HepG2 (cell line): Measurements from ENCODE around the gene RALY. TPM values are rescaled to one million over a fixed set of nuclear protein-coding genes. Genes with fewer than 3 reads are reported as not detected.

Source experiments
- ATAC-seq: fragments of 200-7000 bp; cut with Tn5 transposase; 3 replicates; pipeline ENCODE4 v1.9.1; 2020; ENCODE audit warnings: mild to moderate bottlenecking, moderate library complexity
- BruUV-seq: library from RNA; stranded (reverse); fragments of 400-500 nt; replicated peaks from 2 replicates; lab custom pipeline; 2021; lab: Mats Ljungman, UMichigan
- CTCF ChIA-PET: fragments of 300-600 bp; formaldehyde crosslinking; extraction: SDS; loops from one replicate; lab custom pipeline; 2021; ENCODE audit warnings: low total read pairs, inconsistent platforms, low intra/inter-chr PET ratio; lab: Yijun Ruan, JAX
- POLR2A ChIA-PET: fragments of 350-600 bp; sonication (Branson Sonifier 250); formaldehyde crosslinking; loops from one replicate; lab custom pipeline; 2020; ENCODE audit warnings: antibody characterized with exemption, inconsistent platforms; lab: Yijun Ruan, JAX
- DNase-seq: peaks from one replicate; pipeline ENCODE4 v3.0.0-alpha.2; 2015; ENCODE audit warnings: low spot score
- FAIRE-seq: peaks from 3 replicates; lab custom pipeline; 2011; peaks lifted over from hg19 to GRCh38; lab: Jason Lieb, UNC
- H2AFZ ChIP-seq: one replicate; pipeline ENCODE4 v1.6.1; 2011; ENCODE audit warnings: low read length, inconsistent platforms
- H3K27ac ChIP-seq: fragments of 300-600 bp; 3 replicates; pipeline ENCODE4 v1.8.0; 2011; ENCODE audit warnings: mixed run types, mild to moderate bottlenecking, mixed read lengths, low read length, inconsistent platforms; ENCODE audit not compliant: insufficient read depth; ENCODE audit errors: extremely low read length
- H3K27me3 ChIP-seq, 2 experiments: fragments of 200-600 bp in 1 of 2; 2 replicates in 1 of 2; 3 replicates in 1 of 2; pipeline versions ENCODE4 v1.6.0 to v1.8.0; 2011; ENCODE audit warnings: low read length in 2 of 2, mild to moderate bottlenecking in 2 of 2, moderate library complexity in 2 of 2, inconsistent platforms in 1 of 2; ENCODE audit not compliant: insufficient read depth in 2 of 2, control insufficient read depth in 1 of 2
- H3K36me3 ChIP-seq, 2 experiments: fragments of 200-600 bp in 1 of 2; replicated peaks in 1 of 2; 2 replicates in 1 of 2; 3 replicates in 1 of 2; pipeline versions ENCODE4 v1.5.1 to v1.8.0; 2011; ENCODE audit warnings: low read length in 2 of 2, inconsistent platforms in 1 of 2; ENCODE audit not compliant: insufficient read depth in 2 of 2, control insufficient read depth in 1 of 2
- H3K4me1 ChIP-seq: 2 replicates; pipeline ENCODE4 v1.5.1; 2012; ENCODE audit warnings: low read length, inconsistent platforms; ENCODE audit not compliant: insufficient read depth
- H3K4me2 ChIP-seq: 2 replicates; pipeline ENCODE4 v1.6.0; 2011; ENCODE audit warnings: low read depth, low read length, inconsistent platforms
- H3K4me3 ChIP-seq, 3 experiments: fragments of 200-600 bp in 1 of 3; sonication (generic), shearing (Covaris generic) in 1 of 3; replicated peaks in 1 of 3; 2 replicates each; pipeline ENCODE4 v1.5.1; 2011 to 2016; ENCODE audit warnings: low read length in 3 of 3, inconsistent platforms in 2 of 3, low read depth in 2 of 3, mild to moderate bottlenecking in 2 of 3, control low read depth in 1 of 3, mixed read lengths in 1 of 3; ENCODE audit not compliant: insufficient read depth in 1 of 3
- H3K79me2 ChIP-seq: one replicate; pipeline ENCODE4 v1.6.1; 2011; ENCODE audit warnings: low read length, inconsistent platforms; ENCODE audit not compliant: insufficient read depth
- H3K9ac ChIP-seq: 2 replicates; pipeline ENCODE4 v1.6.0; 2011; ENCODE audit warnings: mild to moderate bottlenecking, low read depth, low read length, inconsistent platforms; ENCODE audit not compliant: insufficient read depth
- H3K9me3 ChIP-seq: 2 replicates; pipeline ENCODE4 v1.5.1; 2012; ENCODE audit warnings: mild to moderate bottlenecking, low read length
- H4K20me1 ChIP-seq: 2 replicates; pipeline ENCODE4 v1.6.0; 2011; ENCODE audit warnings: inconsistent platforms, mild to moderate bottlenecking, low read length, moderate library complexity; ENCODE audit not compliant: insufficient read depth
- AGO2 ChIP-seq: fragments of 200-400 bp; formaldehyde crosslinking; optimal IDR thresholded peaks from 2 replicates; pipeline ENCODE3; 2017; ENCODE audit warnings: mild to moderate bottlenecking, low read depth, low read length, moderate library complexity
- ARNT2 ChIP-seq: sonication (generic); formaldehyde crosslinking; IDR thresholded peaks from 2 replicates; pipeline ENCODE4 v1.8.0; 2022; ENCODE audit warnings: mild to moderate bottlenecking, low read depth, missing genetic modification reagents, moderate library complexity
- MEIS2 ChIP-seq: sonication (generic); formaldehyde crosslinking; IDR thresholded peaks from 2 replicates; pipeline ENCODE4 v1.9.0; 2021; ENCODE audit warnings: mild to moderate bottlenecking, missing genetic modification reagents
- RBM22 ChIP-seq: fragments of 200-400 bp; formaldehyde crosslinking; optimal IDR thresholded peaks from 2 replicates; pipeline ENCODE3; 2017; ENCODE audit warnings: mild to moderate bottlenecking, low read length, moderate library complexity
- ZNF687 ChIP-seq: sonication (generic); formaldehyde crosslinking; IDR thresholded peaks from 2 replicates; pipeline ENCODE4 v1.5.1; 2020; ENCODE audit warnings: mild to moderate bottlenecking, missing genetic modification reagents, moderate library complexity
- WGBS: methylation state at CpG from one replicate; pipeline ENCODE4 v1.1.6; 2017; ENCODE audit warnings: low lambda C conversion rate; 5-methylcytosine and 5-hydroxymethylcytosine counted together
- in situ Hi-C: cut with HindIII; loops from 2 replicates; pipeline ENCODE4 v1.10.0; 2017; ENCODE audit warnings: low pct_unique_long_range_greater_than_20kb; ENCODE audit not compliant: extremely low pct_ligation_motif_present
- intact Hi-C: fragments of 100-400 bp; cut with micrococcal nuclease; formaldehyde crosslinking; loops from one replicate; pipeline ENCODE4 v1.10.0; 2022; ENCODE audit not compliant: unreplicated experiment
- polyA plus RNA-seq, 8 experiments: library from polyadenylated mRNA; depleted of rRNA in 3 of 8; stranded (reverse) in 7 of 8; unstranded in 1 of 8; fragments of >200 nt; fragmentation: Illumina TruSeq in 4 of 8; extraction: Trizol in 4 of 8; gene quantifications; 2 replicates each; pipeline versions ENCODE4 v1.2.1 to v1.2.3, GENCODE V29; 2011 to 2016; ENCODE audit warnings: low read depth in 4 of 8, missing spikeins in 1 of 8, mixed read lengths in 1 of 8; ENCODE audit not compliant: insufficient read depth in 1 of 8
- total RNA-seq, 5 experiments: library from RNA; depleted of rRNA; stranded (reverse); fragments of >200 nt; fragmentation: Illumina TruSeq; extraction: Trizol; gene quantifications; 2 replicates each; pipeline ENCODE4 v1.2.3, GENCODE V29; 2016; ENCODE audit warnings: low read depth in 1 of 5

The RALY gene
- total and polyA plus RNA-seq, 2 of the 13 experiments (the other 11 are each of a cell fraction or from before 2014, with no cell fraction given), result 178 to 186 TPM

GRCh38 chr20:34037121-34037520 lies 43.4 kb downstream of the RALY start:
- no TSS peak for BruUV-seq
- Histone ChIP-seq H4K20me1 (peaks cover 29% of the 10 kb centered on the region), H3K9ac (no peak overlapping the region), H3K4me1 (peaks cover 29% of the 10 kb centered on the region), H3K4me2 (no peak overlapping the region), H3K27ac (no peak overlapping the region), H3K9me3 (no peaks in the 10 kb centered on the region), H3K79me2 (peaks cover 87% of the 10 kb centered on the region), H3K4me3 (no peak overlapping the region), H3K27me3 (no peaks in the 10 kb centered on the region), H2AFZ (no peak overlapping the region), H3K36me3 (peaks cover 20 to 57% of the 10 kb centered on the region in 2 experiments)
- in situ Hi-C loops (no loop called here), intact Hi-C loops (loop anchor here (5.0 kb wide), 1 partner anchor 45 kb away; the partner anchor contains the start of gene RALY)
- TF ChIP-seq MEIS2 (CRISPR knock-in tag) (no peak), AGO2 (peak; percentile 32), ARNT2 (CRISPR knock-in tag) (no peak), RBM22 (peak; percentile 88), ZNF687 (CRISPR knock-in tag) (peak; percentile 30; the same call in 1 of the 2 replicates)
- FAIRE-seq, result no peak
- CTCF ChIA-PET, result no interaction called here
- ATAC-seq, result peak; percentile 22; the same call in 2 of the 3 replicates
- no peak for DNase-seq
- POLR2A ChIA-PET, result interaction anchor here (0.6 to 0.7 kb wide), 2 partner anchors 11 to 44 kb away, joined by 3 to 4 read pairs; no protein-coding TSS in a partner anchor
- WGBS, result 93% methylated on average over 4 of the region's 4 CpGs
